Fibroblast of lung (primary cell): ENCODE data around the gene ATP1B3. TPM values are rescaled to one million over a fixed set of nuclear protein-coding genes. Genes with fewer than 3 reads are reported as not detected.

Source experiments
- DNase-seq, 2 donors: peaks; one replicate each; pipeline versions ENCODE4 v3.0.0 to v3.0.0-alpha.2; 2010; ENCODE audit warnings: low read depth in 2 of 2
- H2AFZ ChIP-seq: 2 replicates; pipeline ENCODE4 v1.5.1; 2012; ENCODE audit warnings: low read length, control low read depth, inconsistent platforms
- H3K27ac ChIP-seq: 2 replicates; pipeline ENCODE4 v1.5.1; 2011; ENCODE audit warnings: low read length, control low read depth; ENCODE audit not compliant: insufficient read depth
- H3K27me3 ChIP-seq: 2 replicates; pipeline ENCODE4 v1.5.1; 2011; ENCODE audit warnings: mild to moderate bottlenecking, low read length; ENCODE audit not compliant: control insufficient read depth, insufficient read depth
- H3K36me3 ChIP-seq: 2 replicates; pipeline ENCODE4 v1.5.1; 2011; ENCODE audit warnings: low read length; ENCODE audit not compliant: control insufficient read depth, insufficient read depth
- H3K4me1 ChIP-seq: 2 replicates; pipeline ENCODE4 v1.5.1; 2011; ENCODE audit warnings: low read length; ENCODE audit not compliant: control insufficient read depth, insufficient read depth; ENCODE audit errors: extremely low read depth
- H3K4me2 ChIP-seq: 2 replicates; pipeline ENCODE4 v1.5.1; 2011; ENCODE audit warnings: low read length, control low read depth; ENCODE audit not compliant: insufficient read depth; ENCODE audit errors: extremely low read depth
- H3K4me3 ChIP-seq, 4 experiments: fragments of 200-600 bp in 1 of 4; sonication (generic) in 1 of 4; replicated peaks in 1 of 4; 2 replicates each; pipeline ENCODE4 v1.5.1; 2011 to 2016; ENCODE audit warnings: low read length in 4 of 4, low read depth in 3 of 4, mild to moderate bottlenecking in 3 of 4, control low read depth in 2 of 4, inconsistent platforms in 1 of 4, mixed read lengths in 1 of 4; ENCODE audit not compliant: insufficient read depth in 1 of 4; ENCODE audit errors: control extremely low read depth in 1 of 4
- H3K79me2 ChIP-seq: 2 replicates; pipeline ENCODE4 v1.5.1; 2012; ENCODE audit warnings: mild to moderate bottlenecking, low read length, inconsistent platforms; ENCODE audit not compliant: control insufficient read depth, insufficient read depth
- H3K9ac ChIP-seq: 2 replicates; pipeline ENCODE4 v1.5.1; 2011; ENCODE audit warnings: mild to moderate bottlenecking, low read length, control low read depth; ENCODE audit not compliant: insufficient read depth
- H3K9me3 ChIP-seq: 2 replicates; pipeline ENCODE4 v1.5.1; 2012; ENCODE audit warnings: low read depth, low read length; ENCODE audit not compliant: control insufficient read depth, insufficient read depth
- H4K20me1 ChIP-seq: 2 replicates; pipeline ENCODE4 v1.5.1; 2011; ENCODE audit warnings: low read length; ENCODE audit not compliant: control insufficient read depth, insufficient read depth; ENCODE audit errors: extremely low read depth
- CTCF ChIP-seq, 2 donors: IDR thresholded peaks in 1 of 2; conservative IDR thresholded peaks in 1 of 2; 1 replicate in 1 of 2; 2 replicates in 1 of 2; pipeline ENCODE4 v1.5.1; 2011 to 2012; ENCODE audit warnings: low read length in 2 of 2, control low read depth in 1 of 2, inconsistent platforms in 1 of 2, low read depth in 1 of 2, mild to moderate bottlenecking in 1 of 2
- EZH2 ChIP-seq: IDR thresholded peaks from 2 replicates; pipeline ENCODE4 v1.5.1; 2012; ENCODE audit warnings: low read length, control low read depth, mild to moderate bottlenecking; ENCODE audit errors: missing control alignments
- polyA plus RNA-seq, 2 donors: library from polyadenylated mRNA; depleted of rRNA in 1 of 2; stranded (reverse) in 1 of 2; unstranded in 1 of 2; fragments of >200 nt; gene quantifications; 2 replicates each; pipeline ENCODE4 v1.2.1, GENCODE V29; 2011 to 2012; ENCODE audit warnings: missing spikeins in 1 of 2
- total RNA-seq: library from RNA; depleted of rRNA; stranded (reverse); fragments of >200 nt; gene quantifications from 2 replicates; pipeline ENCODE4 v1.2.1, GENCODE V29; 2014

ATP1B3 gene
- total and polyA plus RNA-seq, 2 donors (not counting 1 experiment from before 2014, with no cell fraction given), result 55.8 to 243 TPM

GRCh38 chr3:141830508-141830907, 45.9 kb upstream of the ATP1B3 start:
- Histone ChIP-seq H3K27ac (no peak overlapping the region), H2AFZ (no peak overlapping the region), H3K79me2 (no peaks in the 10 kb centered on the region), H3K4me3 (no peak overlapping the region), H3K36me3 (no peaks in the 10 kb centered on the region), H3K9ac (no peak overlapping the region), H3K4me2 (no peak overlapping the region), H3K27me3 (peaks cover 5% of the 10 kb centered on the region), H3K9me3 (no peaks in the 10 kb centered on the region), H3K4me1 (no peaks in the 10 kb centered on the region), H4K20me1 (no peaks in the 10 kb centered on the region)
- DNase-seq, result peak in 1 of 2 donors; percentile 10
- TF ChIP-seq CTCF (conservative IDR thresholded peaks at IDR 0.05 in 1 of 2, IDR thresholded peaks at IDR 0.05 in 1 of 2; ENCODE audit: low read depth in 1 of 2, low read length in 2 of 2) (no peak), EZH2 (no peak)

GRCh38 chr3:141834292-141834691, 42.2 kb upstream of the ATP1B3 start:
- H3K79me2 ChIP-seq, result no peaks in the 10 kb centered on the region
- H3K9me3 ChIP-seq, result no peaks in the 10 kb centered on the region
- no peaks in the 10 kb centered on the region for H3K4me1 ChIP-seq
- no peak for TF ChIP-seq EZH2
- no peak for TF ChIP-seq CTCF (conservative IDR thresholded peaks at IDR 0.05 in 1 of 2, IDR thresholded peaks at IDR 0.05 in 1 of 2; ENCODE audit: low read depth in 1 of 2, low read length in 2 of 2)
- H3K27ac ChIP-seq, result no peak overlapping the region
- H4K20me1 ChIP-seq, result no peaks in the 10 kb centered on the region
- no peak overlapping the region for H3K4me2 ChIP-seq
- no peak overlapping the region for H3K9ac ChIP-seq
- H3K4me3 ChIP-seq, result no peak overlapping the region
- DNase-seq, result no peak
- no peaks in the 10 kb centered on the region for H3K36me3 ChIP-seq
- H3K27me3 ChIP-seq, result peaks cover 5% of the 10 kb centered on the region
- H2AFZ ChIP-seq, result no peak overlapping the region

- TF ChIP-seq EZH2 (no peak), CTCF (conservative IDR thresholded peaks at IDR 0.05 in 1 of 2, IDR thresholded peaks at IDR 0.05 in 1 of 2; ENCODE audit: low read depth in 1 of 2, low read length in 2 of 2) (no peak)
- no peak overlapping the region for H3K9ac ChIP-seq
- H3K79me2 ChIP-seq, result no peaks in the 10 kb centered on the region
- H3K4me1 ChIP-seq, result no peaks in the 10 kb centered on the region
- no peak for DNase-seq
- H3K9me3 ChIP-seq, result no peaks in the 10 kb centered on the region
- H3K4me2 ChIP-seq, result no peak overlapping the region
- no peak overlapping the region for H3K27ac ChIP-seq
- H2AFZ ChIP-seq, result no peak overlapping the region
- H3K36me3 ChIP-seq, result no peaks in the 10 kb centered on the region
- H3K27me3 ChIP-seq, result peaks cover under 1% of the 10 kb centered on the region
- no peaks in the 10 kb centered on the region for H4K20me1 ChIP-seq
- no peak overlapping the region for H3K4me3 ChIP-seq
These were observed 40.8 kb upstream of the ATP1B3 start for GRCh38 chr3:141835557-141836229.
